ENCODE results near the gene EPRS1. TPM values are rescaled to one million over a fixed set of nuclear protein-coding genes. Genes with fewer than 3 reads are reported as not detected.

Gene EPRS1
- 150 TPM for polyA plus RNA-seq (2012; ENCODE audit: insufficient read length, low read depth)

DNA sequence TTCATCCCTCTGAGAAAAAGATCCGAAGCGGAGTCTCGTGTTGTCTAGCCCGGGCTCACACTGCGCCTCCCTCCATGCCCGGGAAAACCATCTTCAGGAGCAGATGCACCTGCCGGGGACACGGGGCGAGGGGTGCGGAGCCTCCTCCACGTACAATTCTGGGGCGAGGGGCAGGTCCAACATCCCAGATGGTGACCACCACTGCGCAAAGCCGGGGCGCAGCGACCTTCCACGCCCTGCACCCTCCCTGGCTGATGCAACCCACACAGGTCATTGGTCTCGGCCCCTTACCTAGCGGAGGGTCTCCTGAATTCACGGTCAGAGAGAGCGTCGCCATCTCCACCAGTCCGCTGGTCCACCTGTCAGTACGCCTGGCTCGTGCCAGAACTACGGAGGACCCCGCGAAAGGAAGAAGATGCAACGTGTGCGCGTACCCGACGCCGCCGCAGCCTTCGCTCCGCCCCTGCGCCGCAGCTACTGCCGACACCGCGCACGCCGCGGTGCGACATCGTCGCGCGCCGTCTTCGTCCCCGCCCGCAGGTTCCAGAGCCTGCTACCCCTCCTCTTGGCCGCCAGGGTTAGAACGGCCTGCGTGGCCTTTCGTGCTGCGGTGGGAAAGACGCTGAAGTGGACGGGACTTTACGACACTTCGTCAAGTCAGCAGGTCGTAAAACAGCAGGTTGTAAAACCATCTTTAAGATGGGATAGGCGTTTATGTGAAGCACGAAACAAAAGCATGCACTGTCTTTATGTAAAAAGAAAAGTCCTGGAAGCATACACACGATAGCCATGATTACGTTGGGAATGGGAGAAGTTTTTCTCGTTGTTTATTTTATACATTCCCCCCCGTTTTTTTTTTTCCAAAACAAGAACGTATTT lies at the start of gene EPRS1:
Gene EPRS1, minus strand, starts transcription at position 454 of the 879 bp plus-strand sequence. Its CDS starts 117 bp downstream, at position 337.
- TF ChIP-seq SIN3A (IDR thresholded peaks at IDR 0.05; ENCODE audit: borderline replicate concordance, insufficient read depth, low read length) (no peak), FOXP2 (optimal IDR thresholded peaks at IDR 0.05; ENCODE audit: borderline replicate concordance, extremely low read depth, extremely low read length, insufficient read depth) (peak; percentile 99), POLR2AphosphoS5 (IDR thresholded peaks at IDR 0.05; ENCODE audit: low read depth, low read length) (peak; percentile 90), TAF1 (IDR thresholded peaks at IDR 0.05; ENCODE audit: borderline replicate concordance, insufficient read depth, low read length) (peak; percentile 95; the same call in 1 of the 2 replicates)

DNA sequence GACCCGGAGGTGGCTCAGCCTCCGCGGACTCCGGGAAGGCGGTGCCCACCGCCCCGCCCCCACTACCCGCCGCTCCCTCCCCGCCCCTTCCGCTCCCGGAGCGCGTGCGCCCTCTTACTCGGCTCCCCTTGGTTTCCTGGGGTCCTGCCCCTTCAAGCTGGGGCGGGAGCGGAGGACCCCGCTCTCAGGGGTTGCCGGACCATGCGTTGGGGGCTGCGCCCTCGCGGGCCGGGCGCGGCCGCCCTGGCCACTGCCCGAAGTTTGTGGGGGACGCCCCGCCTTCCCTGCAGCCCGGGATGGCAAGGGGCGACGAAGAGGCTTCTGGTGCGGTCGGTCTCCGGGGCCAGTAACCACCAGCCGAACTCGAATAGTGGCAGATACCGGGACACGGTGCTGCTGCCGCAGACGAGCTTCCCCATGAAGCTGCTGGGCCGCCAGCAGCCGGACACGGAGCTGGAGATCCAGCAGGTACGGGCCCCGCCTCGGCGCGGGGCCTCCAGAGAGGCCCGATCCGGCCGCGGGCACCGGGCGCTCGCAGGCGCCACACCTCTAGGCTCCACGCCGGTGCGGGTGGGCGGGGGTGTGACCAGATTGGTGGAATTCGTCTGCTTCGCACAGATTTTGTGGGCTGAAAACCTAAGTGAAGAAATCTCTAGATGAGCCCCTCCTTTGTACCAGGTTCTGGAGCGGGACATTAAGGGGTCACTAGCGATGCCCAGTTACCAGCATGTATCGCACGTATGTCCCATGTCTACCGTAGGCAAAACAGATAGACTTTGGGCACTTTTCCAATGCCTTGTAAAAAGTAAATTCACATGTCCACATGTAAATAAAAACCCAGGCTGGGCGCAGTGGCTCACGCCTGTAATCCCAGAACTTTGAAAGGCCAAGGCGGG lies 48.0 kb upstream of the EPRS1 start, which contains the start of gene IARS2:
Gene IARS2, plus strand, starts transcription at position 117 of the 896 bp plus-strand sequence. Its CDS starts 85 bp downstream, at position 202.
- peak; percentile 79 for TF ChIP-seq POLR2AphosphoS5 (IDR thresholded peaks at IDR 0.05; ENCODE audit: low read depth, low read length)
- peak; percentile 59; the same call in 1 of the 2 replicates for TF ChIP-seq TAF1 (IDR thresholded peaks at IDR 0.05; ENCODE audit: borderline replicate concordance, insufficient read depth, low read length)
- no peak for TF ChIP-seq FOXP2 (optimal IDR thresholded peaks at IDR 0.05; ENCODE audit: borderline replicate concordance, extremely low read depth, extremely low read length, insufficient read depth)
- peak; percentile 46; the same call in 1 of the 2 replicates for TF ChIP-seq SIN3A (IDR thresholded peaks at IDR 0.05; ENCODE audit: borderline replicate concordance, insufficient read depth, low read length)
- TF ChIP-seq, protein P1, sequence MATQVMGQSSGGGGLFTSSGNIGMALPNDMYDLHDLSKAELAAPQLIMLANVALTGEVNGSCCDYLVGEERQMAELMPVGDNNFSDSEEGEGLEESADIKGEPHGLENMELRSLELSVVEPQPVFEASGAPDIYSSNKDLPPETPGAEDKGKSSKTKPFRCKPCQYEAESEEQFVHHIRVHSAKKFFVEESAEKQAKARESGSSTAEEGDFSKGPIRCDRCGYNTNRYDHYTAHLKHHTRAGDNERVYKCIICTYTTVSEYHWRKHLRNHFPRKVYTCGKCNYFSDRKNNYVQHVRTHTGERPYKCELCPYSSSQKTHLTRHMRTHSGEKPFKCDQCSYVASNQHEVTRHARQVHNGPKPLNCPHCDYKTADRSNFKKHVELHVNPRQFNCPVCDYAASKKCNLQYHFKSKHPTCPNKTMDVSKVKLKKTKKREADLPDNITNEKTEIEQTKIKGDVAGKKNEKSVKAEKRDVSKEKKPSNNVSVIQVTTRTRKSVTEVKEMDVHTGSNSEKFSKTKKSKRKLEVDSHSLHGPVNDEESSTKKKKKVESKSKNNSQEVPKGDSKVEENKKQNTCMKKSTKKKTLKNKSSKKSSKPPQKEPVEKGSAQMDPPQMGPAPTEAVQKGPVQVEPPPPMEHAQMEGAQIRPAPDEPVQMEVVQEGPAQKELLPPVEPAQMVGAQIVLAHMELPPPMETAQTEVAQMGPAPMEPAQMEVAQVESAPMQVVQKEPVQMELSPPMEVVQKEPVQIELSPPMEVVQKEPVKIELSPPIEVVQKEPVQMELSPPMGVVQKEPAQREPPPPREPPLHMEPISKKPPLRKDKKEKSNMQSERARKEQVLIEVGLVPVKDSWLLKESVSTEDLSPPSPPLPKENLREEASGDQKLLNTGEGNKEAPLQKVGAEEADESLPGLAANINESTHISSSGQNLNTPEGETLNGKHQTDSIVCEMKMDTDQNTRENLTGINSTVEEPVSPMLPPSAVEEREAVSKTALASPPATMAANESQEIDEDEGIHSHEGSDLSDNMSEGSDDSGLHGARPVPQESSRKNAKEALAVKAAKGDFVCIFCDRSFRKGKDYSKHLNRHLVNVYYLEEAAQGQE (IDR thresholded peaks at IDR 0.05; ENCODE audit: insufficient read depth in 1 of 2, low read depth in 2 of 2, low read length in 2 of 2), result 0 out of 4 replicates have a peak, but pooled peaks of 1 of the 2 experiments have one; percentile 25

DNA sequence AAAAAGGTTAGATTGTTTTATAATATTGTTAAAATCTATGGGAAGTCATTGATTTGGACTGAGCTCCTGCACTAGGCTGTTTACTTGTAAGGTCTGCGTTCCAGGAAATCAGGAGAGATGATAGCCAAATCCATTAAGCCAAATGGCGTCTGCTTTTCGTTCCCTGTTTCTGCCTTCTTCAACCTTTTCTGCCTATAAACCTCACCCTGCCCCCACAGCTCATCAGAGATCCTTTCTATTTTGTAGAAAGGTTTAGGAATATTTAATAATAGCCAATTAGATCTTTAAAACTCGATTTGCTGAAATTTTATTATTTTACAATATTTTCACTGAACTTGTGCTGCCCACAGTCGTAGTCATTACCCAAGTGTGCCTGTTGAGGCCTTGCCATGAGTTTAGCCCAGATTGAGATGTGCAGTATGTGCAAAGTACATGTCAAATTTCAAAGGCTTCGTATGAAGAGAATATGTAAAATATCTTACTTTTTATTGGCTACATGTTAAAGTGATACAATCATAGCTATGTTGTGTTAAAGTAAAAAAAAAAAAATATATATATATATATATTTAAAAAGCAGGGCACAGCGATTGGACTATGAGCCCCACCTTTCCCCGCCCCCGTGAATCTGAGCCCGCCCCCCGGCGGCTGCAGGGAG lies 47.2 kb upstream of the EPRS1 start:
- TF ChIP-seq TAF1 (IDR thresholded peaks at IDR 0.05; ENCODE audit: borderline replicate concordance, insufficient read depth, low read length) (no peak), SIN3A (IDR thresholded peaks at IDR 0.05; ENCODE audit: borderline replicate concordance, insufficient read depth, low read length) (no peak), FOXP2 (optimal IDR thresholded peaks at IDR 0.05; ENCODE audit: borderline replicate concordance, extremely low read depth, extremely low read length, insufficient read depth) (no peak), POLR2AphosphoS5 (IDR thresholded peaks at IDR 0.05; ENCODE audit: low read depth, low read length) (no peak)
- TF ChIP-seq, protein P1 (IDR thresholded peaks at IDR 0.05; ENCODE audit: insufficient read depth in 1 of 2, low read depth in 2 of 2, low read length in 2 of 2), result no peak

DNA sequence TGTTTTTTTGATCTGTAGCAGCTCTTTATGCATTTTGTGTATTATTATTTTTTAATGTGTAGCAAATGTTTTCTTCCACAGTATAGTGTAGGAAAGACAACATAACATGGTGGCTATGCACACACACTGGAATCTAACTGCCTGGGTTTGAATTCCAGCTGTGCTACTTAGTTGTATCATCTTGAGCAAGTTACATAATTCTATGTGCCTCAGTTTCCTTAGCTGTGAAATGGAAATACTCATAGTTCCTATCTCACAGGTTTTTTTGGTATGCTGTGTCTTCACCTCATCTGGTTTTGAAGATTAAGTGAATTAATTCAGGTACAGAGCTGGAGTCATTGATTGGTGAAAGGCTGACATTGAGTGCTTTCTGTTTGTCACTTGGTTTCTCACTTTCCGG lies 46.4 kb upstream of the EPRS1 start:
- no peak for TF ChIP-seq FOXP2 (optimal IDR thresholded peaks at IDR 0.05; ENCODE audit: borderline replicate concordance, extremely low read depth, extremely low read length, insufficient read depth)
- TF ChIP-seq TAF1 (IDR thresholded peaks at IDR 0.05; ENCODE audit: borderline replicate concordance, insufficient read depth, low read length), result no peak
- TF ChIP-seq POLR2AphosphoS5 (IDR thresholded peaks at IDR 0.05; ENCODE audit: low read depth, low read length), result no peak
- no peak for TF ChIP-seq SIN3A (IDR thresholded peaks at IDR 0.05; ENCODE audit: borderline replicate concordance, insufficient read depth, low read length)
- TF ChIP-seq, protein P1 (IDR thresholded peaks at IDR 0.05; ENCODE audit: insufficient read depth in 1 of 2, low read depth in 2 of 2, low read length in 2 of 2), result no peak

Measured in PFSK-1 (cell line).